BE2C (cell line): ENCODE data around the gene KCTD15.

Experiments used
- DNase-seq: peaks from one replicate; pipeline ENCODE4 v3.0.0-alpha.2; 2020
- H3K27me3 ChIP-seq: fragments of 250-450 bp; sonication (Bioruptor Pico); 2 replicates; pipeline ENCODE4 v1.5.1; 2020; ENCODE audit warnings: mild to moderate bottlenecking
- H3K36me3 ChIP-seq: fragments of 250-450 bp; sonication (Bioruptor Pico); 2 replicates; pipeline ENCODE4 v1.5.1; 2020; ENCODE audit warnings: mild to moderate bottlenecking
- H3K4me1 ChIP-seq: fragments of 250-450 bp; sonication (Bioruptor Pico); 2 replicates; pipeline ENCODE4 v1.5.1; 2020
- H3K4me3 ChIP-seq: 2 replicates; pipeline ENCODE4 v1.5.1; 2011; ENCODE audit warnings: low read depth, low read length
- H3K9me3 ChIP-seq: fragments of 250-450 bp; sonication (Bioruptor Pico); 2 replicates; pipeline ENCODE4 v1.5.1; 2020
- TF ChIP-seq, protein P1 (sequence below): IDR thresholded peaks from 2 replicates; pipeline ENCODE4 v1.5.1; 2012; ENCODE audit warnings: mild to moderate bottlenecking, low read depth, low read length

The KCTD15 gene

DNA sequence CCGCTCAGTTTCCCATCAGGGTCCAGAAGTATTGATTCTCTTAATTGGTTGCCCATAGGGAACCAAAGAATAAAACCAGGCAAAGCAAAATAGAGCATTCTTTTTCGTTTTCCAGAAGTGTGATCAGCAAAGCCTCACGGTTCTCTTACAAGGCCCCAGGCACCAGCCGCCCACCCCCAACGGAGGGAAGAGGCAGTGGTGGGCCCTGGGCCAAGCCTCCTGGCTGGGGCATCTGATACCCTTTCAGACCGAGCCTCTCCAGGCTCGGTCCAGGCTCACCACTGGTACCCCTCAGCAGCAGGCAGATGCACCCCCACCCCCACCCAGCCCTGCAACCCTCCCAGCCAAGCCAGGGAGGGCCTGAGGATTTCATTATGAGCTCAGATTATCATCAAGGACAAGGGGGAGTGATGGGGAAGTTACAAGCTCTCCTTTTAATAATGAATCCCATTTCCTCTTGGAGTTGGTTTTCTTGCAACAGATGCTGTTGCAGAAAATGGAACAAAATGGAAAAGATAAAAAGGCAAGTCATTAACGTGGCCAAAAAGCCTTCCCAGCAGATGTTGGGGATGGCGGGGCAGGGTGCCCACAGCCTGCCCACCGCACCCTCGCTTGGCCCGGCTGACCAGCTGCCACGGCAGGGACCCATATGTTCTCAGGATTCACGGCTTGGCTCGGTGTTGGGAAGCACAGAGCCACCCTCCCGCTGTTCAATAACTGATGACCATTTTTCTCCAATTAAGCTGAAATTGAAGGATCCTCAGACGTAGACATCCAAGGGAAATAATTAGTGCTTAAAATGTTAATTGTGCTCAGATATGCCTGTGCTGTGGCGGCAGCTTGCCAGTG is 45.9 kb upstream of the KCTD15 start:
- H3K27me3 ChIP-seq: no peaks in the 10 kb centered on the region
- H3K4me1 ChIP-seq: peaks cover 31% of the 10 kb centered on the region
- H3K36me3 ChIP-seq: no peaks in the 10 kb centered on the region
- peak overlapping the region; percentile 28; the same call in 1 of the 2 replicates for H3K4me3 ChIP-seq
- TF ChIP-seq, protein P1, sequence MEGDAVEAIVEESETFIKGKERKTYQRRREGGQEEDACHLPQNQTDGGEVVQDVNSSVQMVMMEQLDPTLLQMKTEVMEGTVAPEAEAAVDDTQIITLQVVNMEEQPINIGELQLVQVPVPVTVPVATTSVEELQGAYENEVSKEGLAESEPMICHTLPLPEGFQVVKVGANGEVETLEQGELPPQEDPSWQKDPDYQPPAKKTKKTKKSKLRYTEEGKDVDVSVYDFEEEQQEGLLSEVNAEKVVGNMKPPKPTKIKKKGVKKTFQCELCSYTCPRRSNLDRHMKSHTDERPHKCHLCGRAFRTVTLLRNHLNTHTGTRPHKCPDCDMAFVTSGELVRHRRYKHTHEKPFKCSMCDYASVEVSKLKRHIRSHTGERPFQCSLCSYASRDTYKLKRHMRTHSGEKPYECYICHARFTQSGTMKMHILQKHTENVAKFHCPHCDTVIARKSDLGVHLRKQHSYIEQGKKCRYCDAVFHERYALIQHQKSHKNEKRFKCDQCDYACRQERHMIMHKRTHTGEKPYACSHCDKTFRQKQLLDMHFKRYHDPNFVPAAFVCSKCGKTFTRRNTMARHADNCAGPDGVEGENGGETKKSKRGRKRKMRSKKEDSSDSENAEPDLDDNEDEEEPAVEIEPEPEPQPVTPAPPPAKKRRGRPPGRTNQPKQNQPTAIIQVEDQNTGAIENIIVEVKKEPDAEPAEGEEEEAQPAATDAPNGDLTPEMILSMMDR: no peak
- peak; percentile 82 for DNase-seq
- H3K9me3 ChIP-seq: no peaks in the 10 kb centered on the region

DNA sequence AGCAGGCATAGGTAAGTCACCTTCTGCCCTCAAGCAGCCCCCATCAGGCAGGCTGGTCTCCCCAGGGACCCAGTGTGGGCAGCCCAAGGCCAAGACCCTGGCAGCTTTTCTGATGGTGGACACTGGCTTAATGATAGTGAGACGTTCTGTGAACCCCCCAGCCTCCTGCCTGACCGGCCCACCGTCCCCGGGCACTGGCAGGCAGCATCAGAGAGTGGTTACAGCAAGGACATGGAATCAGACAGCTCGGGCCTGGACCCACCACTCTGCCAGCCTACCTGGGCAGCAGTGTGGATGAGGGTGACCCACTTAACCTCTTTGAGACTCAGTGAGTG is 45.3 kb upstream of the KCTD15 start:
- Histone ChIP-seq H3K4me1 (peaks cover 31% of the 10 kb centered on the region), H3K9me3 (no peaks in the 10 kb centered on the region), H3K36me3 (no peaks in the 10 kb centered on the region), H3K27me3 (no peaks in the 10 kb centered on the region), H3K4me3 (peak overlapping the region; percentile 28; the same call in 1 of the 2 replicates)
- TF ChIP-seq, protein P1: no peak
- DNase-seq: no peak

DNA sequence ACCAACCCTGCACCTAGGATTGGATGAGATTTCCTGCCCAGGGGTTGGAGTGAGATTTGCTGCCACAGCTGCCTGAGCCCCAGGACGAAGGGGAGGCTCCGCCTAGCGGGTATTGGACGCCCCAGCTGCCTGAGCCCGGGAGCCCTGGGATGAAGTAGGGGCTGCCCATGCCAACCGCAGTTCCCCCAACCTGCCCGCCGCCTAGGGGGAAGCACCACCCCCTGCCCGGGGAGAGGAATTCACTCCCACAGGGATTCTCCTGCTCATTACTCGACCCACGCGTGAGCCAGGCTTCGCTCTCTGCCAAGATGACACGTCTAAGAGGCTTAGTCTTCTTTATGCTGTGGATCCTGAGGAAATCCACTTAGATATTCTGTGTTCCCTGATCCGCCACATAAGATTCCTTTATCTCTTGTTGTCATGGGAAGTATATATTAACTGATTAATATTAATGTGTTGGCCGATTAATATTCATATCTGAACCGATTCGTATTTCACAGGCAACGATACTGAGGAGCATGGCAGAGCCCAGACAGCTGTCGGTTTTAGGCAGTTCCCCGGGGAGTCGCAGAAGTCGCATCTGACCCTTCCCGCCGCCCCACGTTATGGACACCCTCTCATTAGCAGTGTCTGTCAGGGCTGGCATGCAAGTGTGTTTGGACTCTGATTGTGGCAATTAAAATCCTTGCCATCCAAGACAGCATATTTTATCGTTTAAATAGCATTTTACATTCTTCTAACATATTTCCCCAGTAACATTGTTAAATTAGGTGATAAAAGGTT is 44.5 kb upstream of the KCTD15 start:
- Histone ChIP-seq H3K36me3 (no peaks in the 10 kb centered on the region), H3K27me3 (no peaks in the 10 kb centered on the region), H3K9me3 (no peaks in the 10 kb centered on the region), H3K4me3 (no peak overlapping the region), H3K4me1 (peaks cover 29% of the 10 kb centered on the region)
- TF ChIP-seq, protein P1: peak; percentile 28
- no peak for DNase-seq

DNA sequence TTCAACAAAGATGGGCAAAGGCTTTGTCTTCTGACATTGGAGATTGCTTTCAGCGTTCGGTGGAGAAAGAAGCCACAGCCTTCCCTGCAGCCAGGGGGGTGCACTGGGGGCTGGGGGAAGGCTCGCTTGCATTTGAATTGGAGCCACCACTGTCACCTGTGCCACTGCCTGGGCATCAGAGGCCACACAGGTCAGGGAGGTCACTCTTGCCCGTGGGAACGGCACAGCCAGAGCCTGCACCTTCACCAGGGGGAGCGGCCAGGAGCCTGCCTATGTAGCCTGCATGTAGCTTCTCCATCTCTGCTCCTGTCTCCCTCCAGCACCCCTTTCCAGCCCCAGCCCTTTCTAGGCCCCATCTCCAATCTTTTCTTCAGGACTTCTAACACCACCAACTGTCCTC is 43.7 kb upstream of the KCTD15 start:
- DNase-seq: no peak
- Histone ChIP-seq H3K9me3 (no peaks in the 10 kb centered on the region), H3K36me3 (no peaks in the 10 kb centered on the region), H3K4me1 (peaks cover 27% of the 10 kb centered on the region), H3K27me3 (no peaks in the 10 kb centered on the region), H3K4me3 (no peak overlapping the region)
- TF ChIP-seq, protein P1: no peak

DNA sequence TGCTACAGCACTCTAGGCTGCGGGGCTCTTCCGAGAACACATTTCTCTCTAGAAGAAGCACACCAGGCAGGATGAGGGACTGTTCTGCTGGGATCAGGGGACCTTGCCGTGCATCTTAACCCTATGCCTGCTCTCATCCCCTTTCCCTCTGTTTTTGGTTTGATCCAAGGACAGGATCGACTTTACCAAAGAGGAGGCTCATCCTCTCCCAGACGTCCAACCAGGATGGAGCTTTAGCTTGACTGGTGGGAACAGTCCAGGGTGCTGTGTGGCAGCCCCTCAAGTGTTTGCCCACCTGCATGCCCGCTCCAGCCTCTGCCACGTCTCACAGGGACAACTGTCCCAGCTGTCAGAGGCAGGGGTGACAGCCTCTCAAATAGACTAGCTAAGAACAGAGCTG is 42.3 kb upstream of the KCTD15 start:
- Histone ChIP-seq H3K27me3 (no peaks in the 10 kb centered on the region), H3K4me3 (no peak overlapping the region), H3K4me1 (peaks cover 27% of the 10 kb centered on the region), H3K36me3 (no peaks in the 10 kb centered on the region), H3K9me3 (no peaks in the 10 kb centered on the region)
- TF ChIP-seq, protein P1: no peak
- DNase-seq: no peak
